Testis (tissue), 2 donors: ENCODE data around the gene MTA1.

Experiments used
- POLR2A ChIP-seq: fragments of 450-650 bp; IDR thresholded peaks from one replicate; pipeline ENCODE4 v1.6.1; 2017; ENCODE audit warnings: antibody characterized with exemption, mild to moderate bottlenecking, moderate library complexity
- TF ChIP-seq, protein P1 (sequence below), 3 experiments: fragments of 450-650 bp in 2 of 3; fragments of 200-600 bp in 1 of 3; sonication (generic) in 1 of 3; IDR thresholded peaks; one replicate each; pipeline ENCODE4 v1.5.1; 2016 to 2019; ENCODE audit warnings: antibody characterized with exemption in 3 of 3, mild to moderate bottlenecking in 2 of 3, moderate library complexity in 1 of 3

DNA sequence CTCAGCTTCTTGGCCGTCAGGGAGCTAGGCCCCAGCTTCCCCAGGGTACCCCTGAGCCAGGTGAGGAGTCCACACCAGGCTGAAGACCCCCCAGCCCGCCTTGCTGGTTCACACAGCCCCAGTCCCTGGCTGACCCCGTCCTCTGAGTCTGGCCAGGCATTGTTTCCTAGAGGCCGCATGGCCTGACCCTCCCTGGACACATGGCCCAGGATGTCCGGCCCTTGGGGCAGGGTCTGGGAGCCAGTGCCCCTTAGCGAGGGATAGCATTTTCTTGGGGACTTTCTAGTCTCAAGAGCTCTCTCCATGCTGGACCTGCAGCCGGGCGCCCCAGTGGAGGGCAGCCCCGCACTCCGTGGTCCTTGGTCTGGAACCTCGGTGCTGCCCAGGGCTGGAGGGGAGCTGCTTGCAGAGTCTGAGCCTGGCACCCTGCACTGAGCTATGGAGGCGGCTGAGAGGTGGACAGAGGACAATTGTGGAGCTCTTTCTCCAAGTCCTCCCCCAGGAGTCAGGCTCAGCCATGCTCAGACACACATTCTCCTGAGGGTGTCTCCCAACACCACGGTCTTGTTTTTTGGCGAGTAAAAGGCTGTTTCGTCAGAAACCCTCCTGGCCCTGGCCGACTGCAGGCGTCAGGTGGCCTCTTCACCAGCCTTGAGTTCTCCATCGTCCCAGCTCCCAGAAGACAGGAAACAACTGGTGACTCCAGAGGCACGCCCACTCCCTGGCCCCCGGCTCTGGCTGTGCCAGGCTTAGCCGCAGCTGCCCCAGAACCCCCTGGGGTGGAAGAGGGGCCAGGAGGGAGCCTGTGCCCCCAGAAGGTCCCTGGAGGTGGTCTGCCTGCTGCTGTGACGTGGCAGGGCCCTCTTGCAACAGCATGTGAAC, 37.4 kb downstream of the MTA1 start:
- TF ChIP-seq, protein P1, sequence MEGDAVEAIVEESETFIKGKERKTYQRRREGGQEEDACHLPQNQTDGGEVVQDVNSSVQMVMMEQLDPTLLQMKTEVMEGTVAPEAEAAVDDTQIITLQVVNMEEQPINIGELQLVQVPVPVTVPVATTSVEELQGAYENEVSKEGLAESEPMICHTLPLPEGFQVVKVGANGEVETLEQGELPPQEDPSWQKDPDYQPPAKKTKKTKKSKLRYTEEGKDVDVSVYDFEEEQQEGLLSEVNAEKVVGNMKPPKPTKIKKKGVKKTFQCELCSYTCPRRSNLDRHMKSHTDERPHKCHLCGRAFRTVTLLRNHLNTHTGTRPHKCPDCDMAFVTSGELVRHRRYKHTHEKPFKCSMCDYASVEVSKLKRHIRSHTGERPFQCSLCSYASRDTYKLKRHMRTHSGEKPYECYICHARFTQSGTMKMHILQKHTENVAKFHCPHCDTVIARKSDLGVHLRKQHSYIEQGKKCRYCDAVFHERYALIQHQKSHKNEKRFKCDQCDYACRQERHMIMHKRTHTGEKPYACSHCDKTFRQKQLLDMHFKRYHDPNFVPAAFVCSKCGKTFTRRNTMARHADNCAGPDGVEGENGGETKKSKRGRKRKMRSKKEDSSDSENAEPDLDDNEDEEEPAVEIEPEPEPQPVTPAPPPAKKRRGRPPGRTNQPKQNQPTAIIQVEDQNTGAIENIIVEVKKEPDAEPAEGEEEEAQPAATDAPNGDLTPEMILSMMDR (IDR thresholded peaks at IDR 0.05): no peak
- TF ChIP-seq POLR2A: no peak
